SK-N-SH (cell line): ENCODE data around the gene COBL. TPM values are rescaled to one million over a fixed set of nuclear protein-coding genes. Genes with fewer than 3 reads are reported as not detected.

Experiments used
- CTCF ChIA-PET: fragments of 300-600, 350-600 bp; formaldehyde crosslinking; extraction: SDS; loops from one replicate; lab custom pipeline; 2021; lab: Yijun Ruan, JAX
- POLR2A ChIA-PET: fragments of 350-600 bp; sonication (Branson Sonifier 250); formaldehyde crosslinking; extraction: SDS; loops from one replicate; lab custom pipeline; 2020; ENCODE audit warnings: antibody characterized with exemption, inconsistent platforms; lab: Yijun Ruan, JAX
- DNase-seq: peaks from one replicate; pipeline ENCODE4 v3.0.0; 2012
- H2AFZ ChIP-seq: fragments of 200-600 bp; sonication (generic); 2 replicates; pipeline ENCODE4 v1.8.1; 2016; ENCODE audit warnings: antibody characterized with exemption, mild to moderate bottlenecking, low read depth
- H3F3A ChIP-seq: fragments of 200-600 bp; sonication (generic); replicated peaks from 2 replicates; pipeline ENCODE3; 2016; ENCODE audit warnings: antibody characterized with exemption, mild to moderate bottlenecking; ENCODE audit not compliant: insufficient read depth
- H3K27ac ChIP-seq, 2 experiments: fragments of 200-500 bp in 1 of 2; fragments of 200-600 bp in 1 of 2; sonication (Bioruptor generic) in 1 of 2; sonication (generic), shearing (Covaris generic) in 1 of 2; 2 replicates each; pipeline versions ENCODE4 v1.5.1 to v1.6.1; 2014 to 2016; ENCODE audit warnings: low read depth in 2 of 2, inconsistent platforms in 1 of 2, low read length in 1 of 2, mild to moderate bottlenecking in 1 of 2, mixed read lengths in 1 of 2
- H3K27me3 ChIP-seq: fragments of 200-600 bp; sonication (generic), shearing (Covaris generic); 2 replicates; pipeline ENCODE4 v1.6.1; 2016; ENCODE audit warnings: mixed run types; ENCODE audit not compliant: insufficient read depth
- H3K36me3 ChIP-seq, 2 experiments: fragments of 200-500 bp in 1 of 2; fragments of 200-600 bp in 1 of 2; sonication (Bioruptor generic) in 1 of 2; sonication (generic) in 1 of 2; replicated peaks in 1 of 2; 2 replicates each; pipeline versions ENCODE3 to v1.5.1; 2014 to 2016; ENCODE audit warnings: low read length in 1 of 2, mild to moderate bottlenecking in 1 of 2; ENCODE audit not compliant: insufficient read depth in 2 of 2, control insufficient read depth in 1 of 2
- H3K4me1 ChIP-seq, 2 experiments: fragments of 200-500 bp in 1 of 2; fragments of 200-600 bp in 1 of 2; sonication (Bioruptor generic) in 1 of 2; sonication (generic), shearing (Covaris generic) in 1 of 2; 2 replicates each; pipeline versions ENCODE4 v1.5.1 to v1.6.1; 2014 to 2016; ENCODE audit warnings: low read depth in 1 of 2, low read length in 1 of 2, mixed run types in 1 of 2; ENCODE audit not compliant: insufficient read depth in 2 of 2, control insufficient read depth in 1 of 2
- H3K4me2 ChIP-seq: fragments of 200-600 bp; sonication (generic), shearing (Covaris generic); 2 replicates; pipeline ENCODE4 v1.6.1; 2017; ENCODE audit warnings: mixed run types
- H3K4me3 ChIP-seq, 2 experiments: fragments of 200-500 bp in 1 of 2; fragments of 200-600 bp in 1 of 2; sonication (Bioruptor generic) in 1 of 2; sonication (generic), shearing (Covaris generic) in 1 of 2; 2 replicates each; pipeline versions ENCODE4 v1.5.1 to v1.8.1; 2014 to 2016; ENCODE audit warnings: low read depth in 2 of 2, inconsistent platforms in 1 of 2, low read length in 1 of 2, mild to moderate bottlenecking in 1 of 2, mixed read lengths in 1 of 2, moderate library complexity in 1 of 2
- H3K79me2 ChIP-seq: fragments of 200-600 bp; sonication (generic); 2 replicates; pipeline ENCODE4 v1.8.1; 2017; ENCODE audit warnings: mild to moderate bottlenecking; ENCODE audit not compliant: insufficient read depth
- H3K9ac ChIP-seq: fragments of 200-600 bp; sonication (generic); 2 replicates; pipeline ENCODE4 v1.6.1; 2017; ENCODE audit warnings: mixed run types
- H3K9me2 ChIP-seq: fragments of 200-600 bp; sonication (generic); 2 replicates; pipeline ENCODE4 v1.6.1; 2017; ENCODE audit warnings: mixed run types
- H3K9me3 ChIP-seq: fragments of 200-600 bp; sonication (generic); 2 replicates; pipeline ENCODE4 v1.6.1; 2017; ENCODE audit warnings: mixed run types, mild to moderate bottlenecking, moderate library complexity
- H4K20me1 ChIP-seq: fragments of 200-600 bp; sonication (generic); 2 replicates; pipeline ENCODE4 v1.6.1; 2017; ENCODE audit warnings: mild to moderate bottlenecking, mixed run types; ENCODE audit not compliant: insufficient read depth
- CTCF ChIP-seq: fragments of 200-600 bp; sonication (generic); IDR thresholded peaks from 2 replicates; pipeline ENCODE4 v1.6.1; 2017; ENCODE audit warnings: antibody characterized with exemption, mild to moderate bottlenecking, moderate library complexity
- ELF1 ChIP-seq: IDR thresholded peaks from 2 replicates; pipeline ENCODE4 v1.4.0; 2012
- EP300 ChIP-seq, 2 experiments: IDR thresholded peaks; 2 replicates each; pipeline versions ENCODE4 v1.4.0 to v1.6.1; 2012; ENCODE audit warnings: borderline replicate concordance in 1 of 2, low read depth in 1 of 2, low read length in 1 of 2
- EZH2phosphoT487 ChIP-seq: fragments of 200-600 bp; sonication (generic); IDR thresholded peaks from 2 replicates; pipeline ENCODE4 v1.6.1; 2017; ENCODE audit warnings: low read depth, mixed run types, mild to moderate bottlenecking, antibody characterized with exemption, moderate library complexity, borderline replicate concordance
- FOSL2 ChIP-seq: IDR thresholded peaks from 2 replicates; pipeline ENCODE4 v1.4.0; 2012; ENCODE audit warnings: low read depth, mild to moderate bottlenecking, moderate library complexity, borderline replicate concordance
- IRF3 ChIP-seq: fragments of 150-350 bp; IDR thresholded peaks from 2 replicates; pipeline ENCODE4 v1.6.1; 2016; ENCODE audit warnings: mild to moderate bottlenecking, low read depth, low read length
- JUND ChIP-seq: IDR thresholded peaks from 2 replicates; pipeline ENCODE4 v1.4.0; 2012
- MEF2A ChIP-seq: IDR thresholded peaks from 2 replicates; pipeline ENCODE4 v1.4.0; 2012; ENCODE audit warnings: low read depth, borderline replicate concordance
- MXI1 ChIP-seq: IDR thresholded peaks from 2 replicates; pipeline ENCODE4 v1.6.1; 2012; ENCODE audit warnings: mild to moderate bottlenecking, low read depth, low read length, improper control_type of control experiment
- NFIC ChIP-seq: IDR thresholded peaks from 2 replicates; pipeline ENCODE4 v1.4.0; 2012; ENCODE audit warnings: borderline replicate concordance
- NRF1 ChIP-seq: IDR thresholded peaks from 2 replicates; pipeline ENCODE4 v1.6.1; 2012; ENCODE audit warnings: low read depth, mild to moderate bottlenecking, low read length
- POLR2AphosphoS5 ChIP-seq: IDR thresholded peaks from 2 replicates; pipeline ENCODE4 v1.6.1; 2012; ENCODE audit warnings: low read depth, low read length
- RXRA ChIP-seq: IDR thresholded peaks from 2 replicates; pipeline ENCODE4 v1.4.0; 2012; ENCODE audit warnings: low read depth, mild to moderate bottlenecking, borderline replicate concordance
- SIN3A ChIP-seq: IDR thresholded peaks from 2 replicates; pipeline ENCODE4 v1.6.1; 2012; ENCODE audit warnings: low read depth, mild to moderate bottlenecking, low read length, moderate library complexity, borderline replicate concordance
- TCF12 ChIP-seq: IDR thresholded peaks from 2 replicates; pipeline ENCODE4 v1.4.0; 2012
- TEAD4 ChIP-seq: IDR thresholded peaks from 2 replicates; pipeline ENCODE4 v1.4.0; 2012; ENCODE audit warnings: mild to moderate bottlenecking, borderline replicate concordance; ENCODE audit not compliant: insufficient read depth
- YY1 ChIP-seq: IDR thresholded peaks from 2 replicates; pipeline ENCODE4 v1.4.0; 2012; ENCODE audit warnings: low read depth, mild to moderate bottlenecking
- WGBS: methylation state at CpG from one replicate; pipeline ENCODE4 v1.1.6; 2017; ENCODE audit warnings: low lambda C conversion rate; 5-methylcytosine and 5-hydroxymethylcytosine counted together
- polyA plus RNA-seq, 3 experiments: library from polyadenylated mRNA; depleted of rRNA; stranded (reverse); fragments of >200 nt; gene quantifications; 2 replicates each; pipeline ENCODE4 v1.2.3, GENCODE V29; 2012
- TF ChIP-seq, protein P1 (sequence below): IDR thresholded peaks from 2 replicates; pipeline ENCODE4 v1.4.0; 2012; ENCODE audit warnings: low read depth
- TF ChIP-seq, protein P2 (sequence below): IDR thresholded peaks from 2 replicates; pipeline ENCODE4 v1.4.0; 2012; ENCODE audit warnings: low read depth, borderline replicate concordance

The COBL gene
- polyA plus RNA-seq, 1 of the 3 experiments (the other 2 are of a cell fraction), result under 0.01 TPM

GRCh38 chr7:51295440-51296245, 21.0 kb downstream of the COBL start:
- Histone ChIP-seq H4K20me1 (no peaks in the 10 kb centered on the region), H3K4me2 (no peak overlapping the region), H3K9me2 (no peaks in the 10 kb centered on the region), H3K27me3 (no peaks in the 10 kb centered on the region), H2AFZ (no peak overlapping the region), H3K27ac (no peak overlapping the region), H3F3A (no peaks in the 10 kb centered on the region), H3K79me2 (no peaks in the 10 kb centered on the region), H3K4me1 (no peaks in the 10 kb centered on the region), H3K9me3 (no peaks in the 10 kb centered on the region), H3K36me3 (no peaks in the 10 kb centered on the region), H3K4me3 (no peak overlapping the region), H3K9ac (no peak overlapping the region)
- no peak for TF ChIP-seq CTCF
- TF ChIP-seq MEF2A, result no peak
- no peak for TF ChIP-seq IRF3
- no peak for DNase-seq
- POLR2A ChIA-PET, result no interaction called here
- CTCF ChIA-PET, result interaction anchor here (1.0 to 1.7 kb wide), 2 partner anchors 8 to 60 kb away, joined by 3 read pairs; no protein-coding TSS in a partner anchor
- WGBS, result 23% methylated on average over 3 of the region's 3 CpGs

GRCh38 chr7:51292596-51292995, 24.0 kb downstream of the COBL start:
- Histone ChIP-seq H3K27me3 (no peaks in the 10 kb centered on the region), H3F3A (no peaks in the 10 kb centered on the region), H3K9ac (no peak overlapping the region), H2AFZ (no peak overlapping the region), H3K36me3 (no peaks in the 10 kb centered on the region), H3K79me2 (no peaks in the 10 kb centered on the region), H3K4me2 (no peak overlapping the region), H3K27ac (no peak overlapping the region), H3K9me2 (no peaks in the 10 kb centered on the region), H3K4me1 (no peaks in the 10 kb centered on the region), H3K4me3 (no peak overlapping the region), H3K9me3 (no peaks in the 10 kb centered on the region), H4K20me1 (no peaks in the 10 kb centered on the region)
- no peak for TF ChIP-seq NFIC
- no peak for TF ChIP-seq EZH2phosphoT487
- TF ChIP-seq MXI1, result no peak
- TF ChIP-seq TEAD4, result no peak
- TF ChIP-seq MEF2A, result no peak
- no peak for TF ChIP-seq SIN3A
- TF ChIP-seq, protein P1, sequence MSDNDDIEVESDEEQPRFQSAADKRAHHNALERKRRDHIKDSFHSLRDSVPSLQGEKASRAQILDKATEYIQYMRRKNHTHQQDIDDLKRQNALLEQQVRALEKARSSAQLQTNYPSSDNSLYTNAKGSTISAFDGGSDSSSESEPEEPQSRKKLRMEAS, result no peak
- TF ChIP-seq, protein P2, sequence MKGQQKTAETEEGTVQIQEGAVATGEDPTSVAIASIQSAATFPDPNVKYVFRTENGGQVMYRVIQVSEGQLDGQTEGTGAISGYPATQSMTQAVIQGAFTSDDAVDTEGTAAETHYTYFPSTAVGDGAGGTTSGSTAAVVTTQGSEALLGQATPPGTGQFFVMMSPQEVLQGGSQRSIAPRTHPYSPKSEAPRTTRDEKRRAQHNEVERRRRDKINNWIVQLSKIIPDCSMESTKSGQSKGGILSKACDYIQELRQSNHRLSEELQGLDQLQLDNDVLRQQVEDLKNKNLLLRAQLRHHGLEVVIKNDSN, result no peak
- TF ChIP-seq POLR2AphosphoS5, result no peak
- TF ChIP-seq YY1, result no peak
- no peak for TF ChIP-seq TCF12
- no peak for TF ChIP-seq EP300 (IDR thresholded peaks at IDR 0.05; ENCODE audit: borderline replicate concordance in 1 of 2, low read depth in 1 of 2, low read length in 1 of 2)
- no peak for TF ChIP-seq FOSL2
- no peak for TF ChIP-seq RXRA
- TF ChIP-seq ELF1, result no peak
- no peak for TF ChIP-seq CTCF
- TF ChIP-seq NRF1, result no peak
- TF ChIP-seq JUND, result no peak
- no peak for DNase-seq
- WGBS, result 10% methylated on average over 4 of the region's 4 CpGs
- ChIA-PET POLR2A (no interaction called here), CTCF (interaction anchor here (1.4 kb wide), 1 partner anchor 75 kb away, joined by 3 read pairs; no protein-coding TSS in a partner anchor)
